Right atrium auricular region (tissue), 2 donors: ENCODE measurements around the gene CD164L2. TPM values are rescaled to one million over a fixed set of nuclear protein-coding genes. Genes with fewer than 3 reads are reported as not detected.

Source experiments
- DNase-seq: peaks from one replicate; pipeline ENCODE4 v3.0.0-alpha.2; 2019; ENCODE audit warnings: low spot score
- H3K27ac ChIP-seq, 2 donors: fragments of 200-600 bp; sonication (generic); 1 replicate in 1 of 2; 2 replicates in 1 of 2; pipeline ENCODE4 v1.5.1; 2016 to 2019
- H3K27me3 ChIP-seq, 2 donors: fragments of 200-600 bp; sonication (generic); one replicate each; pipeline versions ENCODE4 v1.5.1 to v1.6.0; 2017 to 2019
- H3K36me3 ChIP-seq: fragments of 200-600 bp; sonication (generic); one replicate; pipeline ENCODE4 v1.5.1; 2016
- H3K4me1 ChIP-seq, 2 donors: fragments of 200-600 bp; sonication (generic); one replicate each; pipeline versions ENCODE4 v1.5.1 to v1.6.0; 2017 to 2019
- H3K4me3 ChIP-seq, 2 donors: fragments of 200-600 bp; sonication (generic); 1 replicate in 1 of 2; 2 replicates in 1 of 2; pipeline ENCODE4 v1.5.1; 2017 to 2019; ENCODE audit warnings: mild to moderate bottlenecking in 1 of 2, moderate library complexity in 1 of 2
- H3K9me3 ChIP-seq, 2 donors: fragments of 200-600 bp; sonication (generic); one replicate each; pipeline ENCODE4 v1.5.1; 2019
- total RNA-seq, 2 donors: library from RNA; depleted of rRNA; stranded (reverse); fragments of >200 nt; gene quantifications; one replicate each; pipeline ENCODE4 v1.1.0, GENCODE V29; 2016
- TF ChIP-seq, protein P1 (sequence below), 2 donors: fragments of 200-600 bp; sonication (generic); IDR thresholded peaks; one replicate each; pipeline ENCODE4 v1.5.1; 2019; ENCODE audit warnings: antibody characterized with exemption in 2 of 2

Gene CD164L2
- total RNA-seq, 2 donors from 2014 or later: not detected

DNA sequence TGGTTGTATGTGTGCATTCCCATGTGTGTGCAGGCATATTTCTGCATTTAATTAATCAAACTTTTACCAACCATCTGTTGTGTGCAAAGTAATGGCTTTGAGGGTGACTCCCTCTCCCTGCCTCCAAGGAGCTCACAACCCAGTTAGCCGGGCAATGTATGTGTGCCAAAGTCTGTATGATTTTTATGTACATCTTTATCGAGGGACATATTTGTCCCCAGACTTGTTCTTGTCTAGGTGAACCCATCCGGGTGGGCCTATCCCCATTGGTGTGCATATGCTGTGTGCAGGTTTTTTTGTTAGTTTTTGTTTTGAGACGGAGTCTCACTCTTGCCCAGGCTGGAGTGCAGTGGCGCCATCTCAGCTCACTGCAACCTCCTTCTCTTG lies 39.5 kb downstream of the CD164L2 start:
- Histone ChIP-seq H3K9me3 (no peaks in the 10 kb centered on the region), H3K4me1 (peaks cover 0 to 9% of the 10 kb centered on the region in 2 donors), H3K4me3 (no peak overlapping the region), H3K27me3 (no peaks in the 10 kb centered on the region), H3K36me3 (no peaks in the 10 kb centered on the region), H3K27ac (no peak overlapping the region)
- TF ChIP-seq, protein P1, sequence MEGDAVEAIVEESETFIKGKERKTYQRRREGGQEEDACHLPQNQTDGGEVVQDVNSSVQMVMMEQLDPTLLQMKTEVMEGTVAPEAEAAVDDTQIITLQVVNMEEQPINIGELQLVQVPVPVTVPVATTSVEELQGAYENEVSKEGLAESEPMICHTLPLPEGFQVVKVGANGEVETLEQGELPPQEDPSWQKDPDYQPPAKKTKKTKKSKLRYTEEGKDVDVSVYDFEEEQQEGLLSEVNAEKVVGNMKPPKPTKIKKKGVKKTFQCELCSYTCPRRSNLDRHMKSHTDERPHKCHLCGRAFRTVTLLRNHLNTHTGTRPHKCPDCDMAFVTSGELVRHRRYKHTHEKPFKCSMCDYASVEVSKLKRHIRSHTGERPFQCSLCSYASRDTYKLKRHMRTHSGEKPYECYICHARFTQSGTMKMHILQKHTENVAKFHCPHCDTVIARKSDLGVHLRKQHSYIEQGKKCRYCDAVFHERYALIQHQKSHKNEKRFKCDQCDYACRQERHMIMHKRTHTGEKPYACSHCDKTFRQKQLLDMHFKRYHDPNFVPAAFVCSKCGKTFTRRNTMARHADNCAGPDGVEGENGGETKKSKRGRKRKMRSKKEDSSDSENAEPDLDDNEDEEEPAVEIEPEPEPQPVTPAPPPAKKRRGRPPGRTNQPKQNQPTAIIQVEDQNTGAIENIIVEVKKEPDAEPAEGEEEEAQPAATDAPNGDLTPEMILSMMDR (IDR thresholded peaks at IDR 0.05): no peak
- no peak for DNase-seq

DNA sequence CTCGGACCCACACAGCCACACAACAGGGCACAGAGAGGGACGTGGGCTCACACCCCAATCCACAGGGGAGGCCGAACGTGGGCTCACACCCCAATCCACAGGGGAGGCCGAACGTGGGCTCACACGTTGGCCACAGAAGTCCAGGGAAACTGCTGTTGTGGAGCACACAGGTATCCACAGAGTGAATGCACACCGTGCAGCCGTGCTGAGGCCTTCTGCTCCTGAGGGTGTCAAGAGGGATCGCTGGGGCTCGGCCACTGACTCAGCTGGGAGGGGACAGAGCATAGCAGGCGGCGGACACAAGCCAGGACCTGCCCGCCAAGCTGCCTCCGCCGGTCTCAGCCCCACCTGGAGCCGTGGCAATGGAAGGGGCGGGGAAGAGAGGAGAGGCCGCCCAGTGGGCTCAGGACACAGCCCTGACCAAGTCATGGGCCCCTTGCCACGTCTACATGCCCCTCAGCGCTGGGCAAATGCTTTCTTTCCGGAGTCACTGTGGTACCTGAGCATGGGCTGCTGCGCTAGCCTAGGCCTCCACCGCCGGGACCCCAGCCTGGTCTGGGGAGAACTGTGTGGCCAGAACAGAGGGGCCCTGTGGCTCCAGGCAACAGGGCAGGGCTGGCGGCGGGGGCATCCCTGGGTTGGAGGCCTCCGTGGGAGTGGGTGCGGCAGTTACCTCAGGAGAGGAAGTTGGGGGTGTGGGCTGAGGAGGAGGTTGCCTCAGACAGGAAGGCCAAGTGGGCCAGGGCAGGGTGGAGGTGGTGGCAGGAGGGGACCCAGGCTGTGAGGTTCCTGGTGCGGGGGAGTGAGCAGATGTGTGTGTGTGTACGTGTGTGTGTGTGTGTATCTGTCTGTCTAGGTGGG lies 40.1 kb downstream of the CD164L2 start:
- Histone ChIP-seq H3K4me3 (no peak overlapping the region), H3K27me3 (no peaks in the 10 kb centered on the region), H3K36me3 (no peaks in the 10 kb centered on the region), H3K4me1 (peaks cover 0 to 9% of the 10 kb centered on the region in 2 donors), H3K9me3 (no peaks in the 10 kb centered on the region), H3K27ac (no peak overlapping the region)
- no peak for DNase-seq
- TF ChIP-seq, protein P1 (IDR thresholded peaks at IDR 0.05): no peak

DNA sequence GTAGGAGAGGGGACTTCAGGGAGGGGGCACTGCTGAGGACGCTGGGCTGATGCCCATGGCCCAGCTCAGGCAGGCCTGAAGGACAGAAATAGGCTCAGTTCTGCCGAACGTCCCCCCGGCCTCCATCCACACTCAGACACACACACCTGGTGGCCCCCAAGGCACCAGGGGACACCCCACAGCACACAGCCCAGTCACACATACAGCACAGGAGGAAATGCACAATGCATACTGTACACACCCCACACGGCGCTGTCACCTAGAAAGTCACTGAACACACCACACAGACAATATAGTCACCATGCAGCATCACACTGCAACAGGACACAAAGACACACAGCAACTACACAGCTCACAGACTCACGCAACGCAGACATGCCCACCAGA lies 40.7 kb downstream of the CD164L2 start:
- Histone ChIP-seq H3K36me3 (no peaks in the 10 kb centered on the region), H3K27ac (no peak overlapping the region), H3K4me3 (no peak overlapping the region), H3K27me3 (no peaks in the 10 kb centered on the region), H3K9me3 (no peaks in the 10 kb centered on the region), H3K4me1 (peaks cover 0 to 9% of the 10 kb centered on the region in 2 donors)
- DNase-seq: no peak
- TF ChIP-seq, protein P1 (IDR thresholded peaks at IDR 0.05): no peak

DNA sequence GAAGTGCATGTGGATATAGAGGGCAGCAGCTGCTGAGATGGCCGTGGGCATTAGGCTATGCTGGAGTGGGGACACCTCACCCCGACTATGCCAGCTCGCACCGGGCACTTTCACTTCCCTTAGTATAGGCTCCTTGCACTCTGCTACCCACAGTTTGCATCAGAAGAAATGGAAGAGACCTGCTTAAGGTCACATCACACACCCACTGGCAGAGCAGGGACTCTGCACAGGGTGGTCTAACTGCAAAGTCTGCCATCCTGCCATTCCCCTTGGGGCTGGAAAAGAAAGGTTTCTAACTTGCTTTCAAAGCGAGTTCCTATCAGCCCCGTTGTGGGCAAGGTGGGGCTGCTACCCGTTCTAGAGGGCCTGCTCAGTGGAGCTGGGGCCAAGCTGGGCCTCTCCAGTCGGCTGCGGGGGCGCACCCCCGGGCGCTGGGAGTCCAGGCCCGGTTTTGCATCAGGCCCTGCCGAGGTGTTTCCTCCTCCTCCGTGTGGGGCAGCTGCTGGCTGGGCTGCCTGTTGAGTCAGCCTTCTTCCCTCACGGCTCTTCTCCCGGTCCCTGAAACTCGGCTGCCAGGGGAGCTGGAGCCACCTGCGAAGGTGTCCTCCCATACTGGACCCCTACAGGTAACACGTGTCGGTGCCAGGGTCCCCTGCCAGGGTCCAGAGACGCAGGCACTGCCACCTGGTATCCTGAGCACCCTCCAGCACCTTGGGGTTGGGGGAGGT lies 41.4 kb downstream of the CD164L2 start, which contains the start of gene SYTL1:
Gene SYTL1 (plus strand): TSS at position 498 of the 728 bp plus-strand sequence. CDS start 3,313 bp downstream, outside the sequence.
- Histone ChIP-seq H3K9me3 (no peaks in the 10 kb centered on the region), H3K27ac (no peak within 1 kb of the TSS), H3K36me3 (no peaks in the 10 kb centered on the region), H3K4me3 (peak within 1 kb of the TSS in 1 of 2 donors; percentile 4), H3K4me1 (peaks cover 0 to 9% of the 10 kb centered on the region in 2 donors), H3K27me3 (no peaks in the 10 kb centered on the region)
- DNase-seq: no peak
- TF ChIP-seq, protein P1 (IDR thresholded peaks at IDR 0.05): no peak

DNA sequence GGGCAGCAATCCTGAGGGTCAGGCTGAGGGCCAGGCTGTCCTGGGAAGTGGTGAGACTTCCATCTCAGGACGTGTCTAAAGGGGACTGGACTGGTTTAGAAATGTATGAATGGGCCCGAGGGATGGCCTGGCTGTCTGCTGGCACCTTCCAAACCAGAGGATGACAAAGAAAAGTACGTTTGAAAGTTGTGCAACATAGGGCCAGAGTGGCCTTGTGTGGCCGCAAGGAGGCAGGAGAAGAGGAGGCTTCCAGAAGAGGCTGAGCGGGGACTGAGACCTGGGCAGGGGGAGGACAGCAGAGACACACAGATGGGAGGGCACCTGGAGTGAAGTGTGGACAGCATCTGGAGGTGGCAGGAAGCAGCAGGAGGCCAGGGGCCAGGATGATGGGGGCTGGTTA lies 43.9 kb downstream of the CD164L2 start:
- no peak for DNase-seq
- Histone ChIP-seq H3K4me3 (no peak overlapping the region), H3K9me3 (no peaks in the 10 kb centered on the region), H3K27ac (no peak overlapping the region), H3K4me1 (peaks cover 0 to 9% of the 10 kb centered on the region in 2 donors), H3K36me3 (peaks cover 13% of the 10 kb centered on the region), H3K27me3 (no peaks in the 10 kb centered on the region)
- TF ChIP-seq, protein P1 (IDR thresholded peaks at IDR 0.05): no peak
